HT1080 (cell line): ENCODE data around the gene MRPL44. TPM values are rescaled to one million over a fixed set of nuclear protein-coding genes. Genes with fewer than 3 reads are reported as not detected.

ENCODE experiments used
- DNase-seq: peaks from one replicate; pipeline ENCODE4 v3.0.0-alpha.2; 2015; ENCODE audit warnings: low read depth
- total RNA-seq: library from RNA; depleted of rRNA; stranded (reverse); fragments of >200 nt; shearing (Covaris generic); gene quantifications from 2 replicates; pipeline ENCODE4 v1.2.3, GENCODE V29; 2014

The MRPL44 gene
- total RNA-seq, 1 experiment from 2014 or later, result 47.8 TPM

GRCh38 chr2:223969856-223970255, 12.6 kb downstream of the MRPL44 start:
- DNase-seq, result no peak

GRCh38 chr2:223970343-223971128, 13.3 kb downstream of the MRPL44 start:
- DNase-seq, result peak; percentile 46

DNA sequence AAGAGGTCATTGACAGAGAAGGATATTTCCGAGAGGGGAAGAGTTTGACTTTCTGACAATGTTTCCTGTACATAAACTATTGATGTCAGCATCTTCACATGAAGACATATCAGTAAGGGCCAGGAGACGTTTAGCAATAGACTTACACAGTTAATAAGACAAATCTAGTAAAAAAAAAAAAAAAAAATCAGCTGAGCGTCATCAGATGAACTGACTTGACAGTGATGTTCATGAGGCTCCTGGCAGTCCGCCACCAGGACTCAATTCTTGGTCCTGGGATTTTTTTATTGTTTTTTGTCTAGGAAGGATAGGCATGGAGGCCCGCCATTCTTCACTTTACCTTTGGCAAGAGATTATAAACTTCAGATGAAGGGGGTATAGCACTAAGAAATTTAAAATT, 14.5 kb downstream of the MRPL44 start:
- DNase-seq, result no peak

DNA sequence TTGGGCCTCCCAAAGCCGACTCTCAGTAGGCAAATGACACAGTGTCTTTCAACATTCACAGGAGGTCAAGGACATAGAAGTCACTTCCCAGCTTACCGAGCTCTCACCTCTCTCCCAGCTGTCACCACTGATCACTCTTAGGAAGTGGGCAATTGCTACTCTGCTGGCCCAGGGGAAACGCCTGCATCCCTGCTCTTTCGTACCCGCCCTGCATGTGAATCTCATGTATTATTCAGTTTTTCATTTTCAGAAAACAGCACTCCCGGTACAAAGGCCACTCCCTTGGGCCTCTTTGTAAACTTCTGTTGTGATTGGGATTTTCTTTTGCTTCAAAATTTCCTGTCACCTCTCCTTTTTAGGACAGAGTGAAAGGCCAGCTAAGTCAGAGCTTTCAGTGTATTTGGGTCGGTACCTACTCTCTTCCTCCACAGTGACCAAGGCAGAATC, 15.4 kb downstream of the MRPL44 start:
- no peak for DNase-seq

DNA sequence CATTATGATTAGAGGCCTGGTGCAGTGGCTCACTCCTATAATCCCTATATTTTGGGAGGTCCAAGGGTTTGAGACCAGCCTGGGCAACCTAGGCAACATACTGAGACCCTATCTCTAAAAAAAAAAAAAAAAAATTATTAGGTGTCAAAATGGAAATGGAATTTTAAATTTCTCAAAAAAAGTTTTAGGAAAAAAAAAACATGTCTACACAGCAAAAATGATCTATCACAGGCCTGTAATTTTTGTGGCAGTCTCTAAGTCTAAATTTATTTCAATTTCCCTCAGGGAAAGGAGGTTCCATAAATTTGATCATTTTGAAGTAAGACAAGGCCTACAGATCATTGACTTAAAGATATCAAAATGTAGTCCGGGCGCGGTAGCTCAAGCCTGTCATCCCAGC, 16.3 kb downstream of the MRPL44 start:
- DNase-seq, result no peak

- peak; percentile 73 for DNase-seq
Measured at GRCh38 chr2:223976635-223977226, 19.5 kb downstream of the MRPL44 start.

DNA sequence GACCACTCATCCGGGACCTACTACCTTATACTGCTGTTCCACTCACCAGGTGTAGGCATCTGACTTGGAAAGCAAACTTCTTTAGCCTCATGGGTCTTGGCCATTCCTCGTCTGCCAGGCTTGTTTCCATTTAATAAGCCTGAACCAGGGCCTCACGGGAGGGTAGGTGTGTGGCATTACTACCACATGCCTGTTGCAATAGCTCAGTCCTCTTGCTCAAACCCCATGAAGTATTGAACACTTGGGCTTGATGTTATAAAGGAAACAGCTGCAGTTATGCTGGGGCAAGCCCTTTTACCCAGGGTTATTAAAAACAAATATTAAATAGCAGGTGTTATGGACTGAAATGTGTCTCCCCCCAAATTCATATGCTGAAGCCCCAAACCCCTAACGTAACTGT, 21.2 kb downstream of the MRPL44 start:
- DNase-seq, result no peak

DNA sequence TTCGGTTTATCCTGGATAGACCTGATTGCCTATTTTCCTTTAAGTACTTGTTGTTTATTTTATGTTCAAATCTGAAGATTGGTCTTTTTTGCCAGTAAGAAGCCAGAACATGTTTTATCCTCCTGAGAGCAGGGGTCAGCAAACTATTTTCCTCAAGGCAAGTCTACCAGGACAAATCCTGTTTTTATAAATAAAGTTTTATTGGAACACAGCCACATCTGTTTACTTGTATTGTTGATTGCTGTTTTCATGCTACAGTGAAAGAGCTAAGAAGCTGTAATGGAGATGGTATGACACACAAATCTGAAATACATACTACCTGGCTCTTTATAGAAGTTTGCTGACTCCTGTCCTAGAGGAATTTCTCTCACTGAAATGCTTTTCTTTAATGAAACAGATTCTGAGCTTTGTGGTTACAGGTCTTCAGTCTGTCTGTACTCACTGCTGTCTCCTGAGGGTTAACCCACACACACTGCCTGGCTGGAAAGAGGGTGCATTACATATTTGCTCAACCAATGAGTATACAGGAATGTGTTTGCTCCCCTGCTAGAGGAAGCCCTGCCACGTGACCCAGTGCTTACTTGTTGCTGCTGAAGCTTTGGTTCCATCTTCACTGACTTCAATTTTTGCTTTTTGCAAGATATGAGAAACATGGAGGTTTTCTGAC, 22.6 kb downstream of the MRPL44 start:
- DNase-seq, result no peak

GRCh38 chr2:223980397-223980735, 23.1 kb downstream of the MRPL44 start:
- no peak for DNase-seq

DNA sequence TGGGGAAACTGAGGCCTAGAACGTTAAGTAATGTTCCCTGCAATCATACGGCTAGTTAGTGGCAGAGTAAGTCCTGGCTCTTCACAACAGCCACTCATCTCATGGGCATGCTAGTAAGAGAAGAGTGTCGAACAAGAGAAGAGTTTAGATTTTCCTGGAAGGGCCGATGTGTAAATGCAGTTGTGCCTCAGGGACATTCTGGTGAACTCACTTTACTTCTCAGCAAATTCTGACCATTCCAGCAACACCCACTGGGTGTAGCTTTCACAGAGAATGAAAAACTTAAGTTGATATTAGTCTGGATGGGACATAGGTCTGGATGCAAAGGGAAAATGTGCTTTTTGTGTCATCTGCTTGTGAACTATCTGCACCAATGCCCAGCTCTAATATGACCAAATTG, 23.5 kb downstream of the MRPL44 start:
- DNase-seq, result no peak

GRCh38 chr2:223981241-223981640, 24.0 kb downstream of the MRPL44 start:
- no peak for DNase-seq

DNA sequence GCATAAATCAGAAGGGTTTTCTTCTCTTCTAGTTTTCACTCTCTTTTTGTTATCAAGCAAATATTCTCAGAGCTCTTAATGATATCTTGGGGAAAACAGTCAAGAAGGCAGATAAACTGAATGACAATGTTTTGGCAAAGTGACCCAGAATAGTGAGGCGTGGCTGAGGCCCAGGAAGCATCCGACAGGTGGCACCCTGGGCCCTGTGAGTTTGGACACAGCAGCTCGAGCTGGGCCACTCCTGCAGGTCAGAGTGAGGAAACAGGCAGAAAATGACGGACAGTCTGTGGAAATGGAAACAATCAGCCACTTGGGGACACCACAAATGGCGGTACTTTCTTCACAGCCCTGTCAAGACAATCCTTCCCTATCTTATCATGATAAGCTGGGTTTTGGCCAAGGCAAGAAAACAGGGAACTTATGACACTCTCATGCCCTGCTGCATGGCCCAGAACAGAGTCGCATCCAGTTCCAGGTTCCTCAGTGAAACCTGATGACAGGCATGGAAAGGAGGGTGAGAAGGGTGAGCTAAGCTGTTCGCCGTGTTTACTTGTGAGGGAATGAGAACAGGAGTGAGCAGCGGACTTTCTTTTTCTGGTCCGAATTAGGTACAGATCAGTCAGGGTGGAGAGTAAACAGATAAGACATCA, 32.1 kb downstream of the MRPL44 start:
- no peak for DNase-seq

GRCh38 chr2:223989856-223990232, 32.6 kb downstream of the MRPL44 start:
- no peak for DNase-seq

DNA sequence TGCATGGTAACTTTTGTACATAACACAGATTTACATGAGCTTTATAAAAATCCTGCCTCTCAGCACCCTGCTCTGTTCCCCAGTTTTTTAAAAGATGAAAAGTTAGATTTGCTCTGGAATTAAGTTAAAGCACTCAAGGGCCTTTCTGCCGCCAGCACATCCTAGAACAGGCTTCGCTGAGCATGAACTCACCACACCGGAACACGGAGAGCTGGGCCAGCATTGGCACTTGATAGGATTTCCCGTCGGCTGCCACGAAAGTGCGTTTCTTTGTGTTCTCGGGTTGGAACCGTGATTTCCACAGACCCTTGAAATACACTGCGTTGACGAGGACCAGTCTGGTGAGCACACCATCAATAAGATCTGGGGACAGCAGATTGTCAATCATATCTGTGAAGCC, 34.3 kb downstream of the MRPL44 start:
- DNase-seq, result no peak

DNA sequence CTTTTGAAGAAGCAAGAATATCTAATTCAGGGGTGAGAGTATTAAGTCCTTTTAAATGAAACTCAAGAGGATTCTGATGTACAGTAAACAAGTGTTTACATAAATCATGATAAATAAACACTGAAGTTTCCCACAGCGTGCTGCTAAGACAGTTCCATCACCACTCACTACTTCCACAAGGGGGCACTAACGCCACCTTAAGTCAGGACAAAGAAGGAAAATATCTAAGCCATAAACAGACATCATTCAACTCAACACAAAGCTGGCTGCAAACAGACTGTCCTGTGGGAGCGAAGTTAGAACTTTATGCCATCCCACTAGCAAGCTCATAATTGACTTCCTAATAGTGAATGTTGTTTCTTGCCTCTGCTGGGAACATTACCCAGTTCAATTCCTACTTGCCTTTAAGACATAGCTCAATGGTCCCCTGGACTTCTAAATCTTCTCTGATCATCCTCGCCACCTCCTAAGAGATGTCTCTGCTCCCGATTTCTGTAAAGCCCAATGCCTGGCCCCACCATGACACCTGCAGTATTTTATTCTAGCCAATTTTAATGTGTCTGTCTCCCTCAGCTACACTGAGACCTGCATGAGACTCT, 36.5 kb downstream of the MRPL44 start:
- peak; percentile 58 for DNase-seq

- DNase-seq, result no peak
Measured at GRCh38 chr2:223994562-223995162, 37.4 kb downstream of the MRPL44 start.

GRCh38 chr2:223995569-223995968, 38.3 kb downstream of the MRPL44 start:
- DNase-seq, result peak; percentile 33

DNA sequence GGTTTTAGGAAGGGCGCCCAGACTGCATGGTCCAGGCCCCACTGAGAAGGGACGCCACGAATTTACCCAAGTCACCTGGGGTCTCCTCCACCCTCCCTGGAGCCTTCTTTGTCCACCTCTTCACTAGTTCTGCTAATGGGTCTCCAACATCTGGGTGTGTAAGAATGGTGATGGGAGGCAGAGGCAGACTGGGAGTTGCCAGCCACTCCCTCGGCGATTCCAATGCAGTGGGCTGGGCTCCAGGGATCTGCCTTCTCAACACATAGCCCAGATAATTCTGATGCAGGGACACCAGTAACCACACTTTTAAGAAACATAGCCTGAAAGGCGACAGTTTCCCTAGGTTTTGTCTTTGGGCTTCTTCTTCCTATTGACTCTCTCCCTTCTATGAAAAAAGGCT, 39.1 kb downstream of the MRPL44 start:
- DNase-seq, result no peak

- no peak for DNase-seq
Measured at GRCh38 chr2:223997938-223998337, 40.7 kb downstream of the MRPL44 start.

DNA sequence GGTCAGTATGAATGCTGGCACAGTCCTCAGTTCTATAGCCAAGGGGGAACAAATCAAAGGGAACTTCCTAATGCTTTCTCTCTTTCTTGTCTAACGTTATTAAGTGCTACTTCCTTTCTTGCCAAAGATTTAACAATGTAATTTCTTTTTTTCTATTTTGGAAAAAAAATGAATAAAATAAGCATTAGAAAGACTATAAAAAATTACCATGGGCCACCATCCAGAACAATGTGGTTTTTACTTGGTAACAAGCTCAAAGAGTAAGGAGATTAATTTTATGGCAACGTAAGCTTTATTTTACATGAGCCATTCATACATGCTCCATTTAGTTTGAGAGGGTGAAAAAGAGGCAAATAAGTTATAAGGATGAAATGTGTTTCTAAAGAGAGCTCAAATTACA, 41.7 kb downstream of the MRPL44 start:
- DNase-seq, result no peak

DNA sequence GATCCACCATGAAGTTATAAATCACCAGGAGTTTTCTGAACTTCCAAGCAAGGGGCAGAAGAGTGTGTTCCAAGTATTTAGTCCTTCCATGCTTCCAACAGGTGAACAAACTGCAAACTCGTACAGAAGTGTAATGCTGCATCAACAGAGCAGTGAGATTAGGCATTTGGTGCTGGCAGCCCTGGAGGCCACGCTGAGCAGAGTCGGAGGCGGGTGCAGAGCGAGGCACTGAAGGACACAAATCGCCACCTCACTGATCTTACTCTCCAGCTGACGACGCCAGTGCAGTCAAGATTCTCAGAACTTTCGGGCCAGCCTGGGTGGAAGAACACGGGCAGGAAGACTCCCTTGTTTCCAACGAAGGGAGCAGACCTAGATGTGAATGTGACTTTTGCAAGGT, 42.6 kb downstream of the MRPL44 start:
- no peak for DNase-seq
